Measurements from ENCODE around the gene CHAC2.

DNA sequence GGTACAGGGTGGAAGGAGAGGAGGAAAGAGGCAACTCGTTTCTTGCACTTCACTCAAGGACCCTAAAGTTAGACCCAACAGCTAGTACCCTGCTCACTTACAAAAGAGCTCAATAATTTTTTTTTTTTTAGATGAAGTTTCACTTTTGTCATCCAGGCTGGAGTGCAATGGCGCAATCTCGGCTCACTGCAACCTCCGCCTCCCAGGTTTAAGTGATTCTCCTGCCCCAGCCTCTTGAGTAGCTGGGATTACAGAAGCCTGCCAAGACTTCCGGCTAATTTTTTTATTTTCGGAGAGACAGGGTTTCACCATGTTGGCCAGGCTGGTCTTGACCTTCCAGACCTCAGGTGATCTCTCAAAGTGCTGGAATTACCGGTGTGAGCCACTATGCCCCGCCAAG, 15.1 kb downstream of the CHAC2 start:
- TF ChIP-seq TEAD4 (IDR thresholded peaks at IDR 0.05; ENCODE audit: low read length) (no peak), TEAD4 (CRISPR knock-in tag; IDR thresholded peaks at IDR 0.05; ENCODE audit: borderline replicate concordance) (no peak), ZNF140 (CRISPR knock-in tag; IDR thresholded peaks at IDR 0.05) (no peak), CTCF (IDR thresholded peaks at IDR 0.05 in 2 of 3, conservative IDR thresholded peaks at IDR 0.05 in 1 of 3; ENCODE audit: insufficient read depth in 2 of 3, low read depth in 1 of 3, low read length in 3 of 3) (no peak), POLR2A (conservative IDR thresholded peaks at IDR 0.05) (no peak), JUNB (CRISPR knock-in tag; conservative IDR thresholded peaks at IDR 0.05) (no peak), FOS (IDR thresholded peaks at IDR 0.05; ENCODE audit: extremely low read depth, insufficient read length) (no peak), MAFG (tag; conservative IDR thresholded peaks at IDR 0.05) (no peak)
- TF ChIP-seq, protein P1, sequence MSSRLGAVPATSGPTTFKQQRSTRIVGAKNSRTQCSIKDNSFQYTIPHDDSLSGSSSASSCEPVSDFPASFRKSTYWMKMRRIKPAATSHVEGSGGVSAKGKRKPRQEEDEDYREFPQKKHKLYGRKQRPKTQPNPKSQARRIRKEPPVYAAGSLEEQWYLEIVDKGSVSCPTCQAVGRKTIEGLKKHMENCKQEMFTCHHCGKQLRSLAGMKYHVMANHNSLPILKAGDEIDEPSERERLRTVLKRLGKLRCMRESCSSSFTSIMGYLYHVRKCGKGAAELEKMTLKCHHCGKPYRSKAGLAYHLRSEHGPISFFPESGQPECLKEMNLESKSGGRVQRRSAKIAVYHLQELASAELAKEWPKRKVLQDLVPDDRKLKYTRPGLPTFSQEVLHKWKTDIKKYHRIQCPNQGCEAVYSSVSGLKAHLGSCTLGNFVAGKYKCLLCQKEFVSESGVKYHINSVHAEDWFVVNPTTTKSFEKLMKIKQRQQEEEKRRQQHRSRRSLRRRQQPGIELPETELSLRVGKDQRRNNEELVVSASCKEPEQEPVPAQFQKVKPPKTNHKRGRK (tag; IDR thresholded peaks at IDR 0.05), result no peak

Measured in K562 (cell line).